Measurements from ENCODE around the gene ELOVL5. TPM values are rescaled to one million over a fixed set of nuclear protein-coding genes. Genes with fewer than 3 reads are reported as not detected.

ELOVL5 gene
- total RNA-seq, 1 experiment from 2014 or later = 218 TPM

GRCh38 chr6:53282234-53282633 is 66.5 kb downstream of the ELOVL5 start:
- no peaks in the 10 kb centered on the region for H3K9me3 ChIP-seq (ENCODE audit: control insufficient read depth, insufficient read depth, low read depth, low read length)
- H3K27ac ChIP-seq (ENCODE audit: low read length) = 0 out of 2 replicates have a peak overlapping the region, but pooled peaks have one; percentile 7
- no peaks in the 10 kb centered on the region for H3K27me3 ChIP-seq (ENCODE audit: control insufficient read depth, insufficient read depth, low read length)
- no peak overlapping the region for H3K4me3 ChIP-seq (ENCODE audit: low read depth in 2 of 2, low read length in 2 of 2)
- intact Hi-C loops (cut with micrococcal nuclease; ENCODE audit: unreplicated experiment) = no loop called here
- H3K36me3 ChIP-seq (ENCODE audit: control insufficient read depth, insufficient read depth, low read length) = peaks cover 20% of the 10 kb centered on the region
- TF ChIP-seq TCF7L2 (IDR thresholded peaks at IDR 0.05; ENCODE audit: low read depth, low read length) = no peak
- no peak for TF ChIP-seq REST (IDR thresholded peaks at IDR 0.05; ENCODE audit: insufficient read depth in 1 of 2, low read depth in 2 of 2, low read length in 1 of 2)
- TF ChIP-seq SIN3A (IDR thresholded peaks at IDR 0.05; ENCODE audit: borderline replicate concordance, insufficient read depth, low read depth, low read length) = no peak
- TF ChIP-seq POLR2AphosphoS5 (IDR thresholded peaks at IDR 0.05; ENCODE audit: low read depth, low read length) = no peak
- no peak for TF ChIP-seq CTCF (IDR thresholded peaks at IDR 0.05)
- DNase-seq (ENCODE audit: low read depth, low spot score) (no peak), ATAC-seq (no peak)
- BruUV-seq (replicated peaks) = no TSS peak
- in situ Hi-C loops (cut with HindIII; ENCODE audit: low pct_unique_long_range_greater_than_20kb, low sequenced_read_pairs) = no loop called here
- H3K4me1 ChIP-seq (ENCODE audit: control insufficient read depth, insufficient read depth, low read length) = peaks cover 14% of the 10 kb centered on the region
- ChIA-PET CTCF (no interaction called here), POLR2A (no interaction called here)

- Histone ChIP-seq H3K27me3 (ENCODE audit: control insufficient read depth, insufficient read depth, low read length) (no peaks in the 10 kb centered on the region), H3K9me3 (ENCODE audit: control insufficient read depth, insufficient read depth, low read depth, low read length) (no peaks in the 10 kb centered on the region), H3K4me3 (ENCODE audit: low read depth in 2 of 2, low read length in 2 of 2) (no peak overlapping the region), H3K36me3 (ENCODE audit: control insufficient read depth, insufficient read depth, low read length) (peaks cover 15% of the 10 kb centered on the region), H3K4me1 (ENCODE audit: control insufficient read depth, insufficient read depth, low read length) (peaks cover 14% of the 10 kb centered on the region), H3K27ac (ENCODE audit: low read length) (no peak overlapping the region)
- ChIA-PET CTCF (no interaction called here), POLR2A (interaction anchor here (0.7 kb wide), 1 partner anchor 646 kb away, joined by 4 read pairs; no protein-coding TSS in a partner anchor)
- ATAC-seq (no peak), DNase-seq (ENCODE audit: low read depth, low spot score) (no peak)
- in situ Hi-C loops (cut with HindIII; ENCODE audit: low pct_unique_long_range_greater_than_20kb, low sequenced_read_pairs) (no loop called here), intact Hi-C loops (cut with micrococcal nuclease; ENCODE audit: unreplicated experiment) (no loop called here)
- BruUV-seq (replicated peaks) = no TSS peak
- no peak for TF ChIP-seq CTCF (IDR thresholded peaks at IDR 0.05)
- no peak for TF ChIP-seq SIN3A (IDR thresholded peaks at IDR 0.05; ENCODE audit: borderline replicate concordance, insufficient read depth, low read depth, low read length)
- TF ChIP-seq TCF7L2 (IDR thresholded peaks at IDR 0.05; ENCODE audit: low read depth, low read length) = no peak
- no peak for TF ChIP-seq POLR2AphosphoS5 (IDR thresholded peaks at IDR 0.05; ENCODE audit: low read depth, low read length)
- TF ChIP-seq REST (IDR thresholded peaks at IDR 0.05; ENCODE audit: insufficient read depth in 1 of 2, low read depth in 2 of 2, low read length in 1 of 2) = no peak
Observed at GRCh38 chr6:53281518-53282215, 67.1 kb downstream of the ELOVL5 start.
